GM10248 (cell line): Measurements from ENCODE around the gene SAMD15.
A peak's percentile ranks its signal among the peaks of the same experiment; 100 is the strongest.

ENCODE experiments used
- CTCF ChIA-PET: fragments of 300-600 bp; sonication (Branson Sonifier 250); formaldehyde crosslinking; extraction: SDS; loops from one replicate; lab custom pipeline; 2021; ENCODE audit warnings: antibody characterized with exemption; lab: Yijun Ruan, JAX
- POLR2A ChIA-PET: fragments of 350-650 bp; sonication (Branson Sonifier 250); formaldehyde crosslinking; extraction: SDS; loops from one replicate; lab custom pipeline; 2020; ENCODE audit warnings: antibody characterized with exemption; lab: Yijun Ruan, JAX
- DNase-seq: peaks from one replicate; pipeline ENCODE4 v3.0.0; 2012; ENCODE audit errors: extremely low spot score
- TF ChIP-seq, protein P1 (sequence below): IDR thresholded peaks from 2 replicates; pipeline ENCODE4 v1.5.1; 2012; ENCODE audit warnings: mild to moderate bottlenecking, low read depth; ENCODE audit errors: extremely low read depth, missing control alignments, control extremely low read depth

Gene SAMD15

DNA sequence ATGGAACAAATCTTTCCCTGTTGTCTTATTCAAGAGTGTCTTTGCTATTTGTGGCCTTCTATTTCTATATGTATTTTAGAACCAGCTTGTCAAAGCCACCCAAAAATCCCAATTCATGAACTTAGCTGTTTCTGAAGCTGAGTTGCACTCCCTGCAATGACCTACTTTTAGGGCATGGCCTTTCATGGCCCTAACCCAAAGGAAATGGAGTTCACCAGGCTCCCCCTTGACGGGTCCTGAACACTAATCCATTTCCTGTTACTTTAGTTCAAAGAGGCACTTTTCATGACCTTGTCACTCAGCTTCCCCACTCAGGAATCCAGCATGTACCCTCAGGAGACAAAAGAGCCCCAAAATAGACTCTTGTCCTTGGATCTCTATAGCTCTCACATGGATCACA lies 7.9 kb upstream of the SAMD15 start:
- CTCF ChIA-PET: interaction anchor here (0.9 to 1.2 kb wide), 3 partner anchors 11 to 53 kb away, joined by 3 read pairs; no protein-coding TSS in a partner anchor
- POLR2A ChIA-PET: interaction anchor here (0.5 kb wide), 1 partner anchor 184 kb away, joined by 3 read pairs; no protein-coding TSS in a partner anchor
- no peak for DNase-seq
- TF ChIP-seq, protein P1, sequence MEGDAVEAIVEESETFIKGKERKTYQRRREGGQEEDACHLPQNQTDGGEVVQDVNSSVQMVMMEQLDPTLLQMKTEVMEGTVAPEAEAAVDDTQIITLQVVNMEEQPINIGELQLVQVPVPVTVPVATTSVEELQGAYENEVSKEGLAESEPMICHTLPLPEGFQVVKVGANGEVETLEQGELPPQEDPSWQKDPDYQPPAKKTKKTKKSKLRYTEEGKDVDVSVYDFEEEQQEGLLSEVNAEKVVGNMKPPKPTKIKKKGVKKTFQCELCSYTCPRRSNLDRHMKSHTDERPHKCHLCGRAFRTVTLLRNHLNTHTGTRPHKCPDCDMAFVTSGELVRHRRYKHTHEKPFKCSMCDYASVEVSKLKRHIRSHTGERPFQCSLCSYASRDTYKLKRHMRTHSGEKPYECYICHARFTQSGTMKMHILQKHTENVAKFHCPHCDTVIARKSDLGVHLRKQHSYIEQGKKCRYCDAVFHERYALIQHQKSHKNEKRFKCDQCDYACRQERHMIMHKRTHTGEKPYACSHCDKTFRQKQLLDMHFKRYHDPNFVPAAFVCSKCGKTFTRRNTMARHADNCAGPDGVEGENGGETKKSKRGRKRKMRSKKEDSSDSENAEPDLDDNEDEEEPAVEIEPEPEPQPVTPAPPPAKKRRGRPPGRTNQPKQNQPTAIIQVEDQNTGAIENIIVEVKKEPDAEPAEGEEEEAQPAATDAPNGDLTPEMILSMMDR: no peak

DNA sequence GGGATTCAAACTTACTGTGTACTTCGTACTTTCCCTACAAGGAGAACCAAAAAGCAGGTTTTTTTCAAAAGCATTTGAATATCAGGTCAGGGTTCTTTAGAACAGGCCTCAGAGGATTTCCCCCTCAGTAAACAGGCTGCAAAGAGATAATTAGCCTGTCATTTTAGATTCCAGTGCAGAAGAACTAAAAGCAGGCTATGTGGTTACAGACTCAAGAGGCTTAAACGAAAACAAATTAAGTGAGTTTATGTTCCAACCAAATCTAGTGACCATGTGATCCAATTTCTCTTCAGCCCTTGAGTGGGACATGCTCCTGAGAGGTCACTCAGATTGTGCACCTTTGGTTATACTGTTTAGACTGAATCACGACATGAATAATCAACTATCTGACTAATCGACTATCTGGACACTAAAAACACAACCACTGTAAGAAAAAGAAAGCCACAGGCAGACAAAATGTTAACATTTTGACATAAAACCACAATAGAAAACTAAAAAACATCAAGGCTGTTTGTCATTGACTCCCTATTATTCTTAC lies 4.8 kb upstream of the SAMD15 start:
- TF ChIP-seq, protein P1: no peak
- CTCF ChIA-PET: interaction anchor here (1.2 kb wide), 1 partner anchor 248 kb away, joined by 4 read pairs; no protein-coding TSS in a partner anchor
- POLR2A ChIA-PET: no interaction called here
- peak; percentile 60 for DNase-seq

DNA sequence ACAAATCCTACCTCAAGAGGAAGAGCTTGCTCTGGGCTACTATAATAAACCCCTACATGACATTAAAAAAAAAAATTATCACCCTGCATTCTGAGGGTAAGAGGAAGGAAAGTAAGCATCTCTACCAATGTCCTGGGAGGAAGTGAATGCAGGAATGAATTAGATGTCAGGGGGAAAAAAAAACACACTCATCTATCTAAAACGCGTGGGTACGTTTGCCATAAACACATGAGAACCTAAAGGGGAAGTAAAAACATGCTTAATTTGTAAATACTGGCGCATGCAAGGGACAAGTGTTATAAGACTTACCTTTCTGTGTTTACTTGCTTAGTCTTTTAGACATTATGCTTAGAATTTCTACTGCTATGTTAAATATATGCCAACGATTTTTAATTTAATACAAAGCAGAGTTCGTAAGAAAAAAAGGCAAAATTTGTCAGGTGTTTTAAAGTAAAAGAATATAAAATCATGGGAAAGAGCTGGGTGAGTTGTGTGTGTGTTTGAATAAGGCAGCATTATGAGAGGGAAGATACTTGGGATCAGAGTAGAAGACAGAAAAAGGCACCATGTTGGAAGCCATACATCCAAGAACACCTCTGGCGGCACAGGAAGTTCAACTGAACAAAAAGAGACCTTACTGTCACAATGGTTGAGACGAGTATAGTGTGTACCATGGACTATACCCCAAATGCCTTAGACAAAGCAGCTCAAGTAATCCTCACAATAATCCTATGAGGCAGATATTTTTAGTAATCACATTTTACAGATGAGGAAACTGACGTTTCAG lies 1.8 kb upstream of the SAMD15 start:
- CTCF ChIA-PET: interaction anchor here (1.2 to 2.7 kb wide), 3 partner anchors 13 to 226 kb away, joined by 3 to 7 read pairs (median 3); no protein-coding TSS in a partner anchor

DNA sequence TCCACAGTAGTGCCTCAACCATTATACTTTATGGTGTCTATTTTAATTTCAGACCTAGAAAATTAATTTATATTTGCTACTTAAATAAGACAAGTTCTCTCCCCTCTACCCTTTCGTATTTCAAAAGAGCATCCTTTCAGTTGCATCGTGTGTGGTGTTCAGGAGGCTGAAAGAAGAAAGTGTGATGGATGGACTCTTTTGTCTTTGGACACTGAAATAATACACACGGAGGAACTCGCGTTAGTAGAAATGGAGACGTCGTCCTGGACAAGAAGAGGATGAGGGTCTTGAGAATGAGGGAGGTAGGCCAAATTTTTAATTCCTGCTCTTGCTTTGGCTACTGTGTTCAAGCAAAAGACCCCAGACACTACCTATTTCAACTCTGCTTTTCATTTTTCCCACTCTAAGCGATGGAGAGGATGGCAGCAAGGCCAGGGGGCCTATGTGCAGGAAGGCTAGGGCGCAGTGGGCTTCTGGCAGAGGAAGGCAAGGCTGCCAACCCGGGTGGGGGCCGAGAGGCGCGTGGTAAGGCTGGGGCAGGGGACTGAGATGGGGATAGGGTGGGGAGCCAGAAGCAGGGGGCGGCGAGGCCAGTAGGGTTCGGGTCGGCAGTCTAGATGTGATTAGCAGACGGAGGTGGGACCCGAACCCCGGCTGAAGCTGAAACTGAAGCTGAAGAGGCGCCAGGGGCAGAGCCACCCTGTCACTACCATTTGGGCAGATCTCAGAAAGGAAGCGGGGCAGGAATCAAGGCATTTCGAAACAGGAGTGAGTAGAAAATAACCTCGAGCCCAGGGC lies 1.0 kb upstream of the SAMD15 start:
- DNase-seq: peak; percentile 31
- ChIA-PET POLR2A (interaction anchor here (0.6 kb wide), 1 partner anchor 55 kb away, joined by 3 read pairs; the partner anchor contains the start of genes GSTZ1 and POMT2), CTCF (interaction anchor here (1.0 to 2.7 kb wide), 7 partner anchors 11 to 226 kb away, joined by 3 to 12 read pairs (median 5); partner anchors contain the start of gene GSTZ1)
- TF ChIP-seq, protein P1: no peak

More for the DNA sequence above, 1.8 kb upstream of the SAMD15 start:
- TF ChIP-seq, protein P1: no peak
- peak; percentile 25 for DNase-seq
- POLR2A ChIA-PET: no interaction called here

DNA sequence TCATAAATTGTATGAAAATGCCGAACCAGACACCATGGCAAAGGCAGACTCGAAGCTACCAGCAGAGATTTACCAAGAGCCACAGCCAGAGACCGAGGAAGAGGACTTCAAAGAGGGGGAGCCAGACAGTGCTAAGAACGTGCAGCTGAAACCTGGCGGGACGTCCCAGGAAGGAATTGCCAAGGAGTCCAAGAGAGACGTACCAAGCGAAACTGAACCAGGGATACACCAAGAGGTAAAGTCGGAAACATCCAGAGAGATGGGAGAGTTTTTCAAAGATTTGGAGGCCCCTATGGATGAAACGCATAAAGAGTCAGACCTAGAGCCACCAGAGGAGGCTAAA lies 294 bp downstream of the SAMD15 start:
- CTCF ChIA-PET: interaction anchor here (0.6 to 2.7 kb wide), 11 partner anchors 10 to 87 kb away, joined by 3 to 12 read pairs (median 3); partner anchors contain the start of gene GSTZ1
- DNase-seq: no peak
- POLR2A ChIA-PET: interaction anchor here (0.7 kb wide), 1 partner anchor 56 kb away, joined by 3 read pairs; the partner anchor contains the start of gene GSTZ1
- TF ChIP-seq, protein P1: no peak

DNA sequence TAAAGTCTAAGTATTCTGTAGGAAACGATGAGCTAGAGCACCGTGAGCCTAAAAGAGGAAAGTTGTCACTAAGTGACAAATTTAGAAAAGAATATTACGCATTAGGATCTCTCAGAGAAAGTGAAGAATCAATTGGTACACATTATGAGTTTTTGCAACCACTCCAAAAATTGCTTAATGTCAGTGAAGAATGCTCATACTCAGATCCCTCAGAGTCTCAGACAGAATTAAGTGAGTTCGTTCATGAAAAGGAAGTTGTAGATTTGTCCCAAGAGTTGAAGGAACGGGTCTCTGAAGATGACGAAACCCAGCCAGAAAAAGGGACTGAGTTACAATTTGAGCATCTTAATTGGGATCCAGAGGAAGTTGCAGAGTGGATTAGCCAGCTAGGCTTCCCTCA lies 1.5 kb downstream of the SAMD15 start:
- TF ChIP-seq, protein P1: no peak
- ChIA-PET POLR2A (no interaction called here), CTCF (interaction anchor here (1.0 to 1.5 kb wide), 2 partner anchors 17 to 63 kb away, joined by 4 to 5 read pairs; no protein-coding TSS in a partner anchor)
- DNase-seq: no peak
